ENCODE results near the gene SGPP1. TPM values are rescaled to one million over a fixed set of nuclear protein-coding genes. Genes with fewer than 3 reads are reported as not detected.
A peak's percentile ranks its signal among the peaks of the same experiment; 100 is the strongest.

SGPP1 gene
- total and polyA plus RNA-seq, 2 donors, result 12.6 to 21.0 TPM

DNA sequence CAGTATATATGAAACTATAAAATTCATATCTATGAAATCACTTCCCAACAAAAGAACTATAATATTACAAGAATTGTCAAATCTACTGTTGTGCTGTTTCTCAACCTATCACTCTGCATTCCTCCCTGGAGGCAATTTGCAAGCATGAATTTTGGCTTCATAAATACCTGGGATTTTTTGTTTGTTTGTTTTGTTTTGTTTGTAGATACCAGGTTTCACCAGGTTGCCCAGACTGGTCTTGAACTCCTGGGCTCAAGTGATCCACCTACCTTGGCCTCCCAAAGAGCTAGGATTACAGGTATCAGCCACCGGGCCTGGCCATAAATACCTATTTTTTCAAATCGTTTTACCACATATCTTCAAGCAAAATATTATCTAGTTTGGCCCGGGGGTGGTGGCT, 38.7 kb downstream of the SGPP1 start:
- Histone ChIP-seq H3K4me3 (ENCODE audit: low read length in 2 of 2) (no peak overlapping the region), H3K27ac (ENCODE audit: low read depth in 1 of 2, low read length in 1 of 2) (no peak overlapping the region), H3K9me3 (ENCODE audit: control insufficient read depth in 2 of 2, insufficient read depth in 1 of 2, low read length in 1 of 2) (no peaks in the 10 kb centered on the region), H3K36me3 (ENCODE audit: control insufficient read depth in 2 of 2, insufficient read depth in 2 of 2, low read length in 1 of 2) (peaks cover 0 to 8% of the 10 kb centered on the region in 2 donors), H3K27me3 (ENCODE audit: control insufficient read depth in 2 of 2, insufficient read depth in 1 of 2, low read length in 1 of 2) (no peaks in the 10 kb centered on the region), H3K4me1 (ENCODE audit: control insufficient read depth in 2 of 2, insufficient read depth in 2 of 2, low read length in 2 of 2) (no peaks in the 10 kb centered on the region)
- 98% methylated on average over 3 of the region's 3 CpGs for WGBS
- no peak for DNase-seq (ENCODE audit: low read depth in 6 of 9, low spot score in 9 of 9)

DNA sequence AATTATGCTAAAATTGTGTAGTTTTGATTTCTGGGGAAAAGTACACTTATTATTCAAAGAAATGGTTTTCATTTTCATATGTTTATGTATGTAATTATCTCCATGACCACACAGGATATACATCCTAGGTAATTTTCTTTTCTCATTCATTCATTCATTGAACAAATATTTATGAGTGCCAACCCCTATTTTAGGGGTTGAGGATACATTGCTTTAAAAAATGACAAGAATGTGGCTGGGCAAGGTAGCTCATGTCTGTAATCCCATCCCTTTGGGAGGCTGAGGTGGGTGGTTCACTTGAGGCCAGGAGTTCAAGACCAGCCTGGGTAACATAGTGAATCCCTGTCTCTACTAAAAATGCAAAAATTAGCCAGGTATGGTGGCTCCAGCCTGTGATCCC, 40.9 kb downstream of the SGPP1 start:
- no peak for DNase-seq (ENCODE audit: low read depth in 6 of 9, low spot score in 9 of 9)
- Histone ChIP-seq H3K4me1 (ENCODE audit: control insufficient read depth in 2 of 2, insufficient read depth in 2 of 2, low read length in 2 of 2) (no peaks in the 10 kb centered on the region), H3K36me3 (ENCODE audit: control insufficient read depth in 2 of 2, insufficient read depth in 2 of 2, low read length in 1 of 2) (peaks cover 0 to 5% of the 10 kb centered on the region in 2 donors), H3K9me3 (ENCODE audit: control insufficient read depth in 2 of 2, insufficient read depth in 1 of 2, low read length in 1 of 2) (no peaks in the 10 kb centered on the region), H3K27me3 (ENCODE audit: control insufficient read depth in 2 of 2, insufficient read depth in 1 of 2, low read length in 1 of 2) (no peaks in the 10 kb centered on the region), H3K4me3 (ENCODE audit: low read length in 2 of 2) (no peak overlapping the region), H3K27ac (ENCODE audit: low read depth in 1 of 2, low read length in 1 of 2) (no peak overlapping the region)

DNA sequence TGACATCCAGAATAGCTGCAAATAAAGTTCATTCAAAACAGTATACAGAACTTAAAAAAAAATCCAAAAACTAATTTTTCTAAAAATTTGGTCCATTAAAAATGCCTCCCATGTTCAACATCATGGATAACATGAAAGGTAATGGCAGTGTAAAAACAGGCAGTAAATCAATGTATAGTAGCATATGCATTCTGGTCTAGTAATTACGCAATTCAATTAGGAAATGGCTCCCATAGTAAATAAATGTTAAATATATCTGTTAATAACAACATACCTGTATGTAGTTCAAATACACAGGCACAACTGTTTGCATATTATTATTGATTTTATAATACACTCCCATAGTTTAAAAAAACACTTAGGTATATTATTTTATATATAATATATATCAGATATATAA, 42.5 kb downstream of the SGPP1 start:
- DNase-seq (ENCODE audit: low read depth in 6 of 9, low spot score in 9 of 9), result no peak
- Histone ChIP-seq H3K27ac (ENCODE audit: low read depth in 1 of 2, low read length in 1 of 2) (no peak overlapping the region), H3K4me3 (ENCODE audit: low read length in 2 of 2) (no peak overlapping the region), H3K27me3 (ENCODE audit: control insufficient read depth in 2 of 2, insufficient read depth in 1 of 2, low read length in 1 of 2) (no peaks in the 10 kb centered on the region), H3K9me3 (ENCODE audit: control insufficient read depth in 2 of 2, insufficient read depth in 1 of 2, low read length in 1 of 2) (no peaks in the 10 kb centered on the region), H3K4me1 (ENCODE audit: control insufficient read depth in 2 of 2, insufficient read depth in 2 of 2, low read length in 2 of 2) (no peaks in the 10 kb centered on the region), H3K36me3 (ENCODE audit: control insufficient read depth in 2 of 2, insufficient read depth in 2 of 2, low read length in 1 of 2) (peaks cover 0 to 5% of the 10 kb centered on the region in 2 donors)
- WGBS, result 99% methylated on average over 1 of the region's 1 CpG

DNA sequence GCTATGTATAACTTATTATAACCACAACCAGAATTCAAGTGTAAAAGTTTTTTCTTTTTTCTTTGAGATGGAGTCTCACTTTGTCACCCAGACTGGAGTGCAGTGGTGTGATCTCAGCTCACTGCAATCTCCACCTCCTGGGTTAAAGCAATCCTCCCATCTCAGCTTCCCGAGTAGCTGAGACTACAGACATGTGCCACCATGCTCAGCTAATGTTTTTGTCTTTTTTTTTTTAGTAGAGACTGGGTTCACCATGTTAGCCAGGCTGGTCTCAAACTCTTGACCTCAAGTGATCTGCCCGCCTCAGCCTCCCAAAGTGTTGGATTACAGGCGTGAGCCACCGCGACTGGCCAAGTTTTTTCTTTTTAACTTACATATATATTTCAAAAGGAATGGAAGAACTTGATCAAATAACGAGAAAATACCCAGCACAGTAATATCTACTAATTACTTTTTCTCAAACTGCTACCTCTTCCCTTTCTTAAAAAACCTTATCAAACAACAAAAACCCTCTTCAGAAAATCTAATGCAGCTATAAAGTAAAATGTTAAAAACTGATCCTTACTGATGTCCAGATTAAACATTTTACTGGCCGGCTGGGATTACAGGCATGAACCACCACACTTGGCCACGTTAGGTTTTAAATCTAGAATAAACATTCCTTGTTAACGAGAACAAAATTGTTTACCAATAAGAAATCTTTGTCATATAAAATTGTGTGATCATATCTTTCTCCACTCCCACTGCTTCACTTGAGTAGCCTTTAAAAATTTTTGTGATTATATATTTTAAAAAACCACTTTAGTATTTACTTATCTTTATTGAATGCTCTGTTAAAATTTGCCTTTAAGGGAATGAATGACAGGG, 44.9 kb downstream of the SGPP1 start:
- H3K4me3 ChIP-seq (ENCODE audit: low read length in 2 of 2), result no peak overlapping the region
- WGBS, result 95% methylated on average over 9 of the region's 9 CpGs
- H3K9me3 ChIP-seq (ENCODE audit: control insufficient read depth in 2 of 2, insufficient read depth in 1 of 2, low read length in 1 of 2), result no peaks in the 10 kb centered on the region
- peaks cover 0 to 5% of the 10 kb centered on the region in 2 donors for H3K36me3 ChIP-seq (ENCODE audit: control insufficient read depth in 2 of 2, insufficient read depth in 2 of 2, low read length in 1 of 2)
- peaks cover 1 to 3% of the 10 kb centered on the region in 2 donors for H3K4me1 ChIP-seq (ENCODE audit: control insufficient read depth in 2 of 2, insufficient read depth in 2 of 2, low read length in 2 of 2)
- no peaks in the 10 kb centered on the region for H3K27me3 ChIP-seq (ENCODE audit: control insufficient read depth in 2 of 2, insufficient read depth in 1 of 2, low read length in 1 of 2)
- no peak overlapping the region for H3K27ac ChIP-seq (ENCODE audit: low read depth in 1 of 2, low read length in 1 of 2)
- DNase-seq (ENCODE audit: low read depth in 6 of 9, low spot score in 9 of 9), result no peak

DNA sequence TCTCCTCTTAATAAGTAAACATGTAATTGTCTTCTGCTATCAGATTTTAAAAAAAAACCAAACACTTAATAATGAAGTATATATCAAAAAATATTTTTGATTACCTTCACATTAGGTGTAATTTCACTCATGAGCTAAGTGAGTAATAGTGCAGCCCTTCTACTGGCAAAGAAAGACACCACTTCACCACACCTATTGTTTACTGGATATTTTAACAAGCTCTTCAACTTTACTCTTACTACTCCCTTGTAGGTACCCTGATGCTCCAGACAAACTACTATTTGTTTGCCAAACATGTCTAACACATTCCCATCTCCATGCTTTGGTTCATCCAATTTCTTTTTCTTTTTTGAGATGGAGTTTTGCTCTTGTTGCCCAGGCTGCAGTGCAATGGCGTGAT, 49.3 kb downstream of the SGPP1 start:
- no peaks in the 10 kb centered on the region for H3K9me3 ChIP-seq (ENCODE audit: control insufficient read depth in 2 of 2, insufficient read depth in 1 of 2, low read length in 1 of 2)
- DNase-seq (ENCODE audit: low read depth in 6 of 9, low spot score in 9 of 9), result no peak
- H3K4me1 ChIP-seq (ENCODE audit: control insufficient read depth in 2 of 2, insufficient read depth in 2 of 2, low read length in 2 of 2), result peaks cover 2 to 9% of the 10 kb centered on the region in 2 donors
- 100% methylated on average over 1 of the region's 1 CpG for WGBS
- H3K4me3 ChIP-seq (ENCODE audit: low read length in 2 of 2), result no peak overlapping the region
- peaks cover 0 to 3% of the 10 kb centered on the region in 2 donors for H3K36me3 ChIP-seq (ENCODE audit: control insufficient read depth in 2 of 2, insufficient read depth in 2 of 2, low read length in 1 of 2)
- no peak overlapping the region for H3K27ac ChIP-seq (ENCODE audit: low read depth in 1 of 2, low read length in 1 of 2)
- no peaks in the 10 kb centered on the region for H3K27me3 ChIP-seq (ENCODE audit: control insufficient read depth in 2 of 2, insufficient read depth in 1 of 2, low read length in 1 of 2)

DNA sequence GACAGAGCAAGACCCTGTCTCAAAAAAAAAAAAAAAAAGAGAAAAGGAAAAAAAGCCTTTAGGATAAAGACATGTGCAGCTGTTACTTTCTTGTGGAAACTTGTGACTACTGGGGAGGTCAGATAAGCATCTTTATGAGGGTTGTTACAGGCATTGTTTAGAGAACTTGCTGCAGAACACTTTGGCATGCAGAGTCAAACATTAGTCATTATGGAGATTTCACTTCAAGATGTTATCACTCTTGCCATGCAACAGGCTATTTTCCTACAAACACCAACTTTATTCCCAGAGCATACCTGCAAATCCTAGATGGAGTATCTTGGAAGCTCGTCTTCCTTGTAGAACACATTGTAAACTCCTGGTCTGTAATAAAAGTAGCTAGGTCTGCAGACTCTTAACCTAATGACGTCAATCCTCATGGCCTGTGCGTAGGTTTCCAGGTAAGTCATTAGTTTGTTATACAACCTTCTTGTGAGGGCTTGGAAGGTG, 49.9 kb downstream of the SGPP1 start:
- Histone ChIP-seq H3K4me3 (ENCODE audit: low read length in 2 of 2) (no peak overlapping the region), H3K27ac (ENCODE audit: low read depth in 1 of 2, low read length in 1 of 2) (no peak overlapping the region), H3K9me3 (ENCODE audit: control insufficient read depth in 2 of 2, insufficient read depth in 1 of 2, low read length in 1 of 2) (no peaks in the 10 kb centered on the region), H3K36me3 (ENCODE audit: control insufficient read depth in 2 of 2, insufficient read depth in 2 of 2, low read length in 1 of 2) (peaks cover 0 to 3% of the 10 kb centered on the region in 2 donors), H3K4me1 (ENCODE audit: control insufficient read depth in 2 of 2, insufficient read depth in 2 of 2, low read length in 2 of 2) (peaks cover 2 to 9% of the 10 kb centered on the region in 2 donors), H3K27me3 (ENCODE audit: control insufficient read depth in 2 of 2, insufficient read depth in 1 of 2, low read length in 1 of 2) (no peaks in the 10 kb centered on the region)
- DNase-seq (ENCODE audit: low read depth in 6 of 9, low spot score in 9 of 9), result peak in 6 of 9 donors; percentile 3 to 42 (median 8)
- WGBS, result 95% methylated on average over 3 of the region's 3 CpGs

DNA sequence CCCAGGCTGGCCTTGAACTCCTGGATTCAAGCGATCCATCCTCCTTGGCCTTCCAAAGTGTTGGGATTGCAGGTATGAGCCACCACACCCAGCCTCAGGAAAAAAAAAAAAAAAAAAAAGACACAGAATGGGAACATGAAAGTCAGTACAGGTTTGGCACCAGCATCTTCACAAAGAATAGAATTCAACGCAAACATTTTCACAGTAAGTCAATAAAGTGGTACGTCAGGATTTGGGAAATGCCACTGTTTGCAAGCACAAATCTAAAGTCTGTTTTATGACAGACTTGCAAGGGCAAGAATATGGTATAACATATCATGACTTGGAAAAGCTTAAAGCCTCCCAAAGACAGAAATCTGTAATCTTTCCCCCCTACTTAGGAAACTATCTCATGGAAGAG, 51.2 kb downstream of the SGPP1 start:
- WGBS, result 99% methylated on average over 3 of the region's 3 CpGs
- H3K4me1 ChIP-seq (ENCODE audit: control insufficient read depth in 2 of 2, insufficient read depth in 2 of 2, low read length in 2 of 2), result peaks cover 2 to 9% of the 10 kb centered on the region in 2 donors
- no peak for DNase-seq (ENCODE audit: low read depth in 6 of 9, low spot score in 9 of 9)
- no peak overlapping the region for H3K4me3 ChIP-seq (ENCODE audit: low read length in 2 of 2)
- no peaks in the 10 kb centered on the region for H3K9me3 ChIP-seq (ENCODE audit: control insufficient read depth in 2 of 2, insufficient read depth in 1 of 2, low read length in 1 of 2)
- peaks cover 0 to 3% of the 10 kb centered on the region in 2 donors for H3K36me3 ChIP-seq (ENCODE audit: control insufficient read depth in 2 of 2, insufficient read depth in 2 of 2, low read length in 1 of 2)
- H3K27me3 ChIP-seq (ENCODE audit: control insufficient read depth in 2 of 2, insufficient read depth in 1 of 2, low read length in 1 of 2), result no peaks in the 10 kb centered on the region
- H3K27ac ChIP-seq (ENCODE audit: low read depth in 1 of 2, low read length in 1 of 2), result no peak overlapping the region

DNA sequence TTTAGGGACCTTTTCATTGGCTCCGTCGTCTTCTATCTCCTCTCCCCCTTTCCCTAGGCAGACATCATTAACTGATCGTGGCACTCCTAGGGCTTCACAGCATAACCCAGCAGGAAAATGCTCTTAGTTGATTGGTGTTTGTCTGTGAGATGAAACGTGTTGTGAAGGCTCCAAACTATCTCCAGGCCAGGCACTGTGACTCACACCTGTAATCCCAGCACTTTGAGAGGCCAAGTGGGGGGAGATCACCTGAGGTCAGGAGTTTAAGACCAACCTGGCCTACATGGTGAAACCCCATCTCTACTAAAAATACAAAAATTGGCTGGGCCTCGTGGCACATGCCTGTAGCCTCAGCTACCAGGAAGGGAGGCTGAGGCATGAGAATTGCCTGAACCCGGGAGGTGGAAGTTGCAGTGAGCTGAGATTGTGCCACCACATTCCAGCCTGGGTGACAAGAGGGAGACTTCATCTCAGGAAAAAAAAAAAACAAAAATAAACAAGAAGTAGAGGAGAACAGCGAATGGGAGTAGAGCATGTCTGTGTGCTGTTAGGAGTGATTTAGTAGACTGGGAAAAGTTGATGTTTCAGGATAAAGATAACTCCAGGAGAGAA, 53.9 kb downstream of the SGPP1 start:
- Histone ChIP-seq H3K36me3 (ENCODE audit: control insufficient read depth in 2 of 2, insufficient read depth in 2 of 2, low read length in 1 of 2) (peaks cover 0 to 3% of the 10 kb centered on the region in 2 donors), H3K27ac (ENCODE audit: low read depth in 1 of 2, low read length in 1 of 2) (no peak overlapping the region), H3K4me1 (ENCODE audit: control insufficient read depth in 2 of 2, insufficient read depth in 2 of 2, low read length in 2 of 2) (peaks cover 2 to 9% of the 10 kb centered on the region in 2 donors), H3K27me3 (ENCODE audit: control insufficient read depth in 2 of 2, insufficient read depth in 1 of 2, low read length in 1 of 2) (no peaks in the 10 kb centered on the region), H3K9me3 (ENCODE audit: control insufficient read depth in 2 of 2, insufficient read depth in 1 of 2, low read length in 1 of 2) (no peaks in the 10 kb centered on the region), H3K4me3 (ENCODE audit: low read length in 2 of 2) (no peak overlapping the region)
- 98% methylated on average over 7 of the region's 7 CpGs for WGBS
- DNase-seq (ENCODE audit: low read depth in 6 of 9, low spot score in 9 of 9), result no peak

DNA sequence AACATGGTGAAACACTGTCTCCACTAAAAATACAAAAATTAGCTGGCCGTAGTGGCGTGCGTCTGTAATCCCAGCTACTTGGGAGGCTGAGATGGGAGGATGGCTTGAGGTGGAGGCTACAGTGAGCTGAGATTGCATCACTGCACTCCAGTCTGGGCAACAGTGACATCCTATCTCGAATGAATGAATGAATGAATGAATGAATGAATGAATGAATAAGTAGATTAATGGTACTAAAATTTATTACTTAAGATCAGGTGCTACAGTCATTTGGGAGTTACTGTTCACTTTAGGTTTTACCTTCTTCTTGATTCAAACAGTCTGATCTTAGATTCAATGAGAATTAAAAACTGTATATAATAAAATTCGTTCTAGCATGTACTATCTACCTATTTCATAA, 54.6 kb downstream of the SGPP1 start:
- no peaks in the 10 kb centered on the region for H3K27me3 ChIP-seq (ENCODE audit: control insufficient read depth in 2 of 2, insufficient read depth in 1 of 2, low read length in 1 of 2)
- H3K4me1 ChIP-seq (ENCODE audit: control insufficient read depth in 2 of 2, insufficient read depth in 2 of 2, low read length in 2 of 2), result peaks cover 2 to 9% of the 10 kb centered on the region in 2 donors
- H3K9me3 ChIP-seq (ENCODE audit: control insufficient read depth in 2 of 2, insufficient read depth in 1 of 2, low read length in 1 of 2), result no peaks in the 10 kb centered on the region
- 93% methylated on average over 5 of the region's 5 CpGs for WGBS
- no peak overlapping the region for H3K4me3 ChIP-seq (ENCODE audit: low read length in 2 of 2)
- no peak overlapping the region for H3K27ac ChIP-seq (ENCODE audit: low read depth in 1 of 2, low read length in 1 of 2)
- H3K36me3 ChIP-seq (ENCODE audit: control insufficient read depth in 2 of 2, insufficient read depth in 2 of 2, low read length in 1 of 2), result peaks cover 0 to 3% of the 10 kb centered on the region in 2 donors
- DNase-seq (ENCODE audit: low read depth in 6 of 9, low spot score in 9 of 9), result no peak
